Measurements from ENCODE around the gene AVEN.

Gene AVEN

DNA sequence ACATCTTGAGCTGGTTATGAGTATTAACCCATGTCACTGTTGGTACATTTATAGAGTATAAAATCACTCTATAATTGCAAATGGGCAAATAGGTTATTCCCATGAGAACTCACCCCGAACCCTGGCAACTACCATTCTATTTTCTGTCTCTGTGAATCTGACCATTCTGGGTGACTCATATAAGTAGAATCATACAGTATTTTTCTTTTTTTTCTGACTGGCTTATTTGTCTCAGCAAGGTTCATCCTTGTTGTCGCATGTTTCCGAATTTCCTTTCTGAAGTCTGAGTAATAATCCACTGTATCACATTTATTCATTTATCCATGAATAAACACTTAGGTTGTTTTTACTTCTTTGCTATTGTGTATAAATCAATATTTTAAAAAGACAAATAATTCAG lies 130.6 kb downstream of the AVEN start:
- no peak for DNase-seq

DNA sequence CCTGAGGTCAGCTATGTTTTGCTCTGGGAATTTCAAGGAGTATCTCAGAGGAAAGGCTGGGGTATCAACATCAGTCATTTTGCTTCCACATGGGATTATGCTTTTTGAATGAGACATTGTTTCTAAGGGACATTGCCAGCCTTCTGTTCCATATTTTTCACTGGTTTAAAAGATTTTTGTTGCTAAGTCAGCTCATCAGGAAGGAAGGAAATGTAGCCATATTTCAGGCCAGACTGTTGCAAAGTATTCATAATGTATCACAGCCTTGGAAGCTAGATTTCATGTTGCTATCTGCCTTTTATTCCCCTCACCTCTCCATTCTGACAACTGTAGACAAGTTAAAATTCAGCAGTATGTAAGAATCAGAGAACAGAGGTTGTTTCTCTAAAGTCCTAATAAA lies 131.7 kb downstream of the AVEN start:
- DNase-seq = no peak

GRCh38 chr15:33903661-33904060 lies 135.3 kb downstream of the AVEN start:
- no peak for DNase-seq

- no peak for DNase-seq
Measured at GRCh38 chr15:33902043-33902442, 137.0 kb downstream of the AVEN start.

GRCh38 chr15:33894193-33894592 lies 144.8 kb downstream of the AVEN start:
- no peak for DNase-seq

GRCh38 chr15:33888176-33888575 lies 150.8 kb downstream of the AVEN start:
- DNase-seq = no peak

DNA sequence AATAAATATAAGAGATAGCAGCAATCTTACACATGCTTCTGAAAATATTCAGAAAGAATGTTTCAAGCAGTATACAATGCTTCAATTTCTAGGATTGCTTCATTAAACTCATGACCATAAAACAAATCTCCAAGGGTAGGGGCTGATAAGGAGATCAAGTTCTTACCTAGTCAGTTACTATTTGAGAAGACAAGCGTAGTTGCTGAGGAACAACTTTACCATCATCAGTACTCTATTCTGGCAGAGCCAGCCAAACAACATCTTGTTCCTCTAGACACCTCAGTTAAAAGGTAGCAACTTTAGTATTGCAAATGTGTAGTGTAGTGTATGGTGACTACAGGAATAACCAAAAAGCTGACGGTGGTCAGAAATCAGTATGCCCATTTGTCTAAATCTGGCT lies 156.1 kb downstream of the AVEN start:
- no peak for DNase-seq

DNA sequence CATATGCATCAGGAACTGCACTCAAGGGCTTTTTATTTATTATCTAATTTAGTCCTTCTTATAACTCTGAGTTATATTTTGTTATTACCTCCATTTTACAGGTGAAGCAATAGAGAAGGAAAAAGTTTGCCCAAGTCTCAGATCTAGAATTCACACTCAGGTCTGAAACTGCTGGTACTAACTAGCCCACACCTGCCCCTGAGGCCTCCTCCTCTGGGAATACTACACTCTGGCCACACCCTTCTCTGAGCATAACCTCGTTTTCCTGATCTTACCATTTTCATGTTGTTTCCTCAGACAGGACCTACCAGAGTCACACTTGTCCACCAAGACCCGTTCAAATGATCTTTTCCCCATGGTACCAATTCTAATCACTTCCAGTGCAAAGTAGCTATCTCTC lies 164.8 kb downstream of the AVEN start:
- no peak for DNase-seq

DNA sequence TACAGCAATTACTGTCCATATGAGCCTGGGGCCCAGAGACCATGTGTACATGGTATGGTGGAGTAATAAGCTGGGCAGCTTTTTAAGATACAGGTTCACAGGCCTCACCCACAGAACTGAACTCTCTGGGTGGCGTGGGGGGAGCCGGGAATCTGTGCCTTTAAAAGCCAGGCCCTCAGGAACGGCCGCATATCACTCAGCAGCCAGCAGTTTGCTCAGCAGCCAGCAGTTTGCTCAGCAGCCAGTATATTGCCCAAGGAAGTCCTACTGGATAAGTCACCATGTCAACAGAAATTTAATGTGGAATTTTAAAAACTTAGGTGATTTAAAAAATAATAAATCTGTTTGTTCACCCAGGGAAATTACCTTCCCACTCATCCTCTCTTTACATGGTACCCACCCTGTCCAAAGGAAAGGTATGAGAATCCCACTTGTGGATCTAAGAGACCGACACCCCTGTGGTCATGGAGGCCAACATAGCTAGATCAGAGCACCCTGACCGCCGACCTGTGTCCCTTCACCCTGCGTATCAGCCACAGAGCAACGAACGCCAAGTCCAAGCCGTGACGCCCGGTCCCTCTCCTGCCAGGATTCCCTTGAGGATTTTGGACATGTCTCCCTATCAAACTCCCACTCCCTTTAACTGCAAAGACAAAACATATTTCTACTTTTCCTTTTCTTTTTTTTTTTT lies 166.4 kb downstream of the AVEN start:
- no peak for DNase-seq

DNA sequence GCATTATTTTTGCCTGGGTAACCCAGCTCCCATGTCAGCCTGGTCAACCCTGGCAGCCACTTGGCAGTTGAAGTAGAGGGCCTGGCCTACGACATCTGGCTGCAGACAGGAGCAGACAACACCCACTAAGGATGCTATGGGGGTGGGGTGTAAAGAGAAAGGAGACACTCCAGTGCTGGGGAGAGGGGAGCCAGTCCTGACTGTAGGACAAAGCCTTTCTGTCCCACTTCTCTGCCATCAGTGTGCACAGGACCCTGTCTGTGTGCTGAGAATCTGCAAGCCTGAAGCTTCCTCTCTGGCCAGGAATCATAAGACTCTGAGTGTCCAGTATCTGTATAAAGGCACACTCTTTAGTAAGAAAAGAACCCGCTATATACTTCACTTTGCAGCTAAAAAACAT lies 167.0 kb downstream of the AVEN start:
- no peak for DNase-seq

GRCh38 chr15:33866101-33866737 lies 172.8 kb downstream of the AVEN start:
- DNase-seq = no peak

- DNase-seq = no peak
Measured at GRCh38 chr15:33865416-33865815, 173.6 kb downstream of the AVEN start.

DNA sequence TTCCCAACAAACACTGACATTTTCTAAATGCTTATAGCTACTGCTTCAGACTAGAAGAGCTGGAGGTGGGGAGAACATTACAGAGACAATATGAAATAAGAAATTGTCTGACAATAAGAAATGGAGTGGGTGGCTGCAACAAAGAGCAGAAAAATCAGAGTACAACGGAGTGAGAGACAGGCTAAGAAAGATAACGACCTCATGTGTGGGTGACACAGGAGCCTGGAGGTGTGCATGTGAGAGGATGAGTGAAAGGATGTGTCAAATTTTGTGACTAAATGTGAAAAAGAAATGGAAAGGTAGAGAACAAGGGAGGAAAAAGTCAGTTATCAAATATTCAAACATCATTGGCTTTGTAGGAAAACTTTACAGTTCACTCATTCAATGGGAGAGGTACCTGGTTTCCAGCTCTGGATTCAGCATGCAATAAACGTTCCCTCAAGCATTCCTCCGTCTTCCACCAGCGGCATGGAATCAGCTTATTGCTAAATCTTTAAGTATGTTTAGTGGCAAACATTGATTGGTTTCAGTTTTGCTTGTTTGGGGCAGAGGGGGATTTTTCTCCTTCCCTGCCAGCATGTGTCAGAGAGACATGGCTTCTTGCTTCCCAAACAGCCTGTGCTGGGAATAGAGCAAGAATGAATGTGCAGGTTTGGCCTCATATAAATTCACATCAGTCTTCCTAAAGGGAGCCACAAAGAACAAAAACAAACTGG lies 174.5 kb downstream of the AVEN start:
- DNase-seq = no peak

GRCh38 chr15:33860754-33861153 lies 178.2 kb downstream of the AVEN start:
- no peak for DNase-seq

- no peak for DNase-seq
Measured at GRCh38 chr15:33859992-33860545, 178.9 kb downstream of the AVEN start.

DNA sequence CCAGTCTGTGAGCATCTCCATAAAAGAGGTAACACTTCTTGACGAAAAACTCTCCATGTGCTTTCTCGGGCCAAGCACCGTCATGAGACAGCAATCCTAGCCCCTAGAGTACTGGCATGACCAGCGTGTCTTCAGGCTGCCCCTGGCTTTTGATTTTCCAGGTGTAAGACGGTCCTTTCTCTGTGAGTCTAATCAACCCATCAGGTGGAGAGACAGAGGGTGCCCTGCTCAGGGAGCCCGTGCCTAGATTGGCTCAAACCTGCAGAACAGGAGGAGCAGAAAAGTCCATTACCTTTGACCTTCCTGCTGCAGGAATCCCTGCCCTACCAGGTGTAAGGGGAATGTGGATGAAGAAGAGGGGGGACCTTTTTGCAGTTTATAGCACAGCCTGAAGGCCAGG lies 180.2 kb downstream of the AVEN start:
- no peak for DNase-seq

GRCh38 chr15:33857726-33858125 lies 181.3 kb downstream of the AVEN start:
- DNase-seq = no peak

- no peak for DNase-seq
Measured at GRCh38 chr15:33852570-33852969, 186.4 kb downstream of the AVEN start.

- no peak for DNase-seq
Measured at GRCh38 chr15:33852094-33852493, 186.9 kb downstream of the AVEN start.

GRCh38 chr15:33851079-33851478 lies 187.9 kb downstream of the AVEN start:
- DNase-seq = no peak

GRCh38 chr15:33848011-33848410 lies 191.0 kb downstream of the AVEN start:
- DNase-seq = no peak

DNA sequence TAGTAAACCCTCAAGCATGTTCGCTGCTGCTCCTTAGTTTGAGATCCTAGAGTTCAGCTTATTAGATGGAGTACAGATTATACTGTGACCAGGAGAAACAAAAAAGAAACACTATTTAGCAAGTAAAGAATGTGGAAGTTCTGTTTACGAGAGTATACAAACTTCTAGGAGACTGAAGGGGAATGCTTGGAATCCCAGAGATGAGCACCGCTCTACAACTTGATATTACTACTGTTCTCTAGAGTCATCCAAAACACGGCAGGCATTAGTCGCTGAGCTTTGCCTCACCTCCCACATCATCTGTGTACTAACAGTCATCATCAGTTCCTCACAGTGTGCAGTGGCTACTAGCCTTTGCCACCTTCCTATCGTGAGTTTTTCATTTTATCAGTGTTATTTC lies 192.1 kb downstream of the AVEN start:
- no peak for DNase-seq

DNA sequence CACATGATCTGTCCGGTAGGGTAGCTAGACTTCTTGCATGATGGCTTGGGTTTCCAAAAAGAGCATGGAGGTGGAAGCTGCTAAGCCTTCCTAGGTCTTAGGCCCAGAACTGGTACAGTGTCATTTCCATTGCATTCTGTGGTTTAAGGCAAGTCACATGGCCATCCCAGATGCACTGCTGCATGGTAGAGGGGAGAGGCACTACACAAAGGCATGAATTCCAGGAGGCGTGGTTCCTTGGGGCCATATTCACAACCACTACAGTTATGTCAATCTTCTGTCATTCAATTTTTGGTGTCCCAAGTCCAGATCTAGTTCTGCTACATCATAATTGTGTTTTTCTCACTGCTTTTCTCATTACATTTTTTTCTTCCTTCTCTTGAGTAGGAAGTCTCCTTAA lies 192.9 kb downstream of the AVEN start:
- DNase-seq = no peak

- no peak for DNase-seq
Measured at GRCh38 chr15:33844597-33844996, 194.4 kb downstream of the AVEN start.

Measured in CD4-positive, alpha-beta T cell treated with Interleukin-17A for 4 hours (primary cell).